ENCODE results near the gene PTPRN2. TPM values are rescaled to one million over a fixed set of nuclear protein-coding genes. Genes with fewer than 3 reads are reported as not detected.

Gene PTPRN2
- total RNA-seq, 4 donors from 2014 or later = 14.9 to 34.3 (median 21.3) TPM

GRCh38 chr7:157662110-157662791 lies 925.4 kb downstream of the PTPRN2 start:
- H3K27me3 ChIP-seq = no peaks in the 10 kb centered on the region
- no peaks in the 10 kb centered on the region for H3K4me1 ChIP-seq
- H3K4me3 ChIP-seq = no peak overlapping the region
- no peaks in the 10 kb centered on the region for H3K9me3 ChIP-seq
- H3K36me3 ChIP-seq = no peaks in the 10 kb centered on the region
- TF ChIP-seq POLR2A (IDR thresholded peaks at IDR 0.05) (no peak), CTCF (IDR thresholded peaks at IDR 0.05) (no peak)
- peak in 1 of 3 donors; percentile 16 for DNase-seq
- no peak overlapping the region for H3K27ac ChIP-seq

DNA sequence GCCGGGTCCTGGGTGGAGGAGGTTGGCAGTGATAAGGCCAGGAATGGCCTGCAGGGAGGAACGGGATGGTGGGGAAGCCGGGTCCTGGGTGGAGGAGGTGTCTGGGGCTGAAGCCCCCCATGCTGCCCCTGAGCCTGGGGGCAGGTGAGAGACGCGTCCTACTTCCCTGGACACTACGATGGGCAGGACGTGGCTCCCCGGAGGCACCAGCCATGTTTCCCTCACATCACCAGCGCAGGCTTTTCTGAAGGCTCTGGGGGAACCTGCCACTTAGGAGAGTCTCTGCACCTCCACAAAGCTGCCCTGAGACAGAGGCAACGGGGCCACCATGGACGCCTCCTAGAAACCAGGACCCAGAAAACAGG lies 926.0 kb downstream of the PTPRN2 start:
- no peak overlapping the region for H3K4me3 ChIP-seq
- peak in 1 of 3 donors; percentile 34 for DNase-seq
- TF ChIP-seq POLR2A (IDR thresholded peaks at IDR 0.05) (no peak), CTCF (IDR thresholded peaks at IDR 0.05) (no peak)
- no peaks in the 10 kb centered on the region for H3K27me3 ChIP-seq
- H3K9me3 ChIP-seq = no peaks in the 10 kb centered on the region
- H3K27ac ChIP-seq = no peak overlapping the region
- no peaks in the 10 kb centered on the region for H3K4me1 ChIP-seq
- no peaks in the 10 kb centered on the region for H3K36me3 ChIP-seq

DNA sequence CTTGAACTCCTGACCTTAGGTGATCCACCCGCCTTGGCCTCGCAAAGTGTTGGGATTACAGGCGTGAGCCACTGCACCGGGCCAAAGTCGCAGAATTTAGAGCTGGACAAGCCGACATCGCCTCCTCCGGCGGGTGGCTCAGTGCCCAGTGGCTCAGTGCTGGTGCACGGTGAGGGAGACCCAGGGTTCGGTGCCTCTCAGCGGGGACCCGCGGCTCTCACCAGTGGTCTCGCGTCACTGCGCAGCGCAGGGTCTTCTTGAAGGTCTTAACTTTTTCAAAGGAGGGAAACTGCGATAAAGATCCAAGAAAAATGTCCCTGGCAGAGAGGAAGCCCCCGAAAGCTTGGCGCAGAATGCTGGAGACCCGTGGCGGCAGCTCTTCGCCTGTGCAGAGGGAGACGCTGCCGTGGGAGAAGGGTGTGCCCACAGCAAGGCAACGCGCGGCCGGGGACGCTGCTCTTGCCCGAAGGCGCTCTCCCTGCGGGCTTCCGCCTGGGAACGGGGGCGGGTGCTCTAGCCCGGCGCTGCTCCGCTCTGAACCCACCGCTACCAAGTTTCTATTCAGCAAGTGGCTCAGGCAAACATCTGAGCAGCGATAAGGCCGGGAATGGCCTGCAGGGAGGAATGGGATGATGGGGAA lies 926.5 kb downstream of the PTPRN2 start:
- no peaks in the 10 kb centered on the region for H3K27me3 ChIP-seq
- TF ChIP-seq CTCF (IDR thresholded peaks at IDR 0.05) = no peak
- TF ChIP-seq POLR2A (IDR thresholded peaks at IDR 0.05) = no peak
- no peak overlapping the region for H3K27ac ChIP-seq
- no peaks in the 10 kb centered on the region for H3K36me3 ChIP-seq
- DNase-seq = peak in 2 of 3 donors; percentile 16 to 34
- H3K4me3 ChIP-seq = no peak overlapping the region
- H3K4me1 ChIP-seq = no peaks in the 10 kb centered on the region
- H3K9me3 ChIP-seq = no peaks in the 10 kb centered on the region

DNA sequence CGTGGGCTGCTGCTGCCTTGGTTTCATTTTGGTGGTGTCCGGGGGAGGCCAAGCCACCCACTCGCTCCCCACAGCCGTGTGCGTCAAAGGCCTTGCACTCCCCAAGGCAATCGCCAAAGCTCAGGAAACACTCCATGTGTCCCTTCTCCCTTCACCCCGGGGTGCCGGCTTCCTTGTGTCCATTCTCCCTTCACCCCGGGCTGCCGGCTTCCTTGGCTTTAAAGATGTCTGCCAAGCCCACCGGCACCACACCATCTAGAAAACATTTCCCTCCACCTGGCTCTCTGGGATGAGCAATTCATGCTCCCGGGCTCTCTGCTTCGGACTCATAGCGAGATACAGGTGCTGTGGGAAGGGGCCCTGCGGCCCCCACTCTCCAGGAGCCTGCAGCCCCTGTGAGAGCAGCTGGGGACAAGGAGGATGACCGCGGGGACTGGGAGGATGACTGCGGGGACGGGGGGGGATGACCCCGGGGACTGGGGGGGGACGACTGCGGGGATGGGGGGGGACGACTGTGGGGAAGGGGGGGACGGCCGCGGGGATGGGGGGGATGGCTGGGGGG lies 928.7 kb downstream of the PTPRN2 start:
- H3K9me3 ChIP-seq = no peaks in the 10 kb centered on the region
- no peaks in the 10 kb centered on the region for H3K36me3 ChIP-seq
- H3K4me3 ChIP-seq = no peak overlapping the region
- TF ChIP-seq CTCF (IDR thresholded peaks at IDR 0.05) (no peak), POLR2A (IDR thresholded peaks at IDR 0.05) (no peak)
- H3K27me3 ChIP-seq = no peaks in the 10 kb centered on the region
- no peak overlapping the region for H3K27ac ChIP-seq
- DNase-seq = peak in 1 of 3 donors; percentile 34
- H3K4me1 ChIP-seq = no peaks in the 10 kb centered on the region

GRCh38 chr7:157657741-157658740 lies 929.6 kb downstream of the PTPRN2 start:
- TF ChIP-seq POLR2A (IDR thresholded peaks at IDR 0.05) (no peak), CTCF (IDR thresholded peaks at IDR 0.05) (no peak)
- H3K4me3 ChIP-seq = no peak overlapping the region
- no peak overlapping the region for H3K27ac ChIP-seq
- H3K9me3 ChIP-seq = no peaks in the 10 kb centered on the region
- DNase-seq = peak in 2 of 3 donors; percentile 25 to 33
- H3K36me3 ChIP-seq = no peaks in the 10 kb centered on the region
- H3K27me3 ChIP-seq = no peaks in the 10 kb centered on the region
- H3K4me1 ChIP-seq = no peaks in the 10 kb centered on the region
